ENCODE measurements around the gene LRP8.

LRP8 gene

DNA sequence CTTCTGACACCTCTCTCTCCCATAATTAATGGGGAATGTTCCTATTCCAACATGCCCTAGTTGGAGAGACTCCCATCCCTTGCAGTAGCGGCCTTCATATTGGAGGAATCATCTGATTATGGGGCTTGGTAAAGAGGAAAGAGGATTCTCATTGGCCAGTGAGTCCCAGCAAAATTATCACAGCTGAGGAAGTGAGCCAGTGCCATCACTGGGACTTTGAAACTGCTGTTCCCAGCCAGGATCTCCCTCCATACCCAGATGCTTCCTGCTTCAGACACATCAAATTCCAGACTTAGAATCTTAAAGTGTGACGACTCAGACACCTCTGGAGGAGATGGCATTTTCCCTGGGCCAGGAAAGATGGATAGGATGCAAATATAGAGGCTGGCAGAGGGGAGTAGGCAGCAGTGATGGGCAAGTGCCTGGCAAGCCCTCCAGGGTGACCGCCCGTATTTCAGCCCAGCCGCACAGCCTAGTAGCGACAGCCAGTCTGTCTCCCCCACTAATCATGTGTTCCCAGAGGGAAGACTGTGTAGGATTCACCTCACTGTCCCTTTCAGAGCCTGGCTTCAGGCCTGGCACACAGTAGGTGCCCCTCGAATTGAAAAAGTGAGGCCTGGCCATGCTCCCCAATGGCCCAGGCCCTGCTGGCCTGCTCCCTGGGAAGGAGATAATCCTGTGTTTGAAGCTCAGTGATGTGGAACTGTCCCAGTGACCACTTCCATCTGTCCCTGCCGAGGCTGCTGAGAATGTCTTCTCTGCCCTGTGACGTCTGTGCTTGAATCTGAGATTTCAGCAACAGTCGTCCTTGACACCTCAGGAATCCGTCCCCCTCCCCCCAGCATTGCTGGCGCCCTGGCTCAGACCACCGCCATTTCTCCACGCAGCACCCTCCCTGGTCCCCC, 48.3 kb downstream of the LRP8 start:
- no peak overlapping the region for H3K9ac ChIP-seq (ENCODE audit: low read depth, low read length)
- H3K9me3 ChIP-seq (ENCODE audit: control insufficient read depth, insufficient read depth, low read length) = no peaks in the 10 kb centered on the region
- no peak overlapping the region for H3K4me3 ChIP-seq (ENCODE audit: low read depth, low read length)
- no peaks in the 10 kb centered on the region for H3K27me3 ChIP-seq (ENCODE audit: control insufficient read depth, insufficient read depth, low read length)
- H3K36me3 ChIP-seq (ENCODE audit: control insufficient read depth, insufficient read depth, low read length) = peaks cover 63% of the 10 kb centered on the region
- H3K27ac ChIP-seq (ENCODE audit: low read depth, low read length) = no peak overlapping the region
- H3K4me1 ChIP-seq (ENCODE audit: control insufficient read depth, insufficient read depth, low read length) = no peaks in the 10 kb centered on the region

DNA sequence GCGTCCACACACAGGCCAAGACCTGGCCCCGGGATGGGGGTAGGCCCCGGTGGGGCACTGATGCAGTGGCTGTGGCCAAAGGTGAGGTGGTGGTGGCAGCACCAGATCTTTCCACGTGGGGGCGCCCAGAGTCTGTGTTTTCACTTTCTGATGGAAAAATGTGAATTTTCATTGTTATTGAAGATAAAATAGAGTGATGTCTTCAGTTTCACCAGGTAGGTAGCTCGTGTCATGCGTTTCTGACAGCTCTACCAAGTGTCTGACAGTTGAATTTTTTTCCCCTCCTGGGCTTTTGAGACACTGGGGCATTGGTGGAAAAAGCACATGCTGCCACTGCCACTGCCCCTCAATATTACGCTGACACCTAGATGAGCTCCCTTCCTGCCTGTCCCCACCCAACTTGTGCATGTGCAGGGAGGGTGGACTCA, 49.6 kb downstream of the LRP8 start:
- no peaks in the 10 kb centered on the region for H3K9me3 ChIP-seq (ENCODE audit: control insufficient read depth, insufficient read depth, low read length)
- H3K27ac ChIP-seq (ENCODE audit: low read depth, low read length) = no peak overlapping the region
- no peaks in the 10 kb centered on the region for H3K27me3 ChIP-seq (ENCODE audit: control insufficient read depth, insufficient read depth, low read length)
- H3K36me3 ChIP-seq (ENCODE audit: control insufficient read depth, insufficient read depth, low read length) = peaks cover 70% of the 10 kb centered on the region
- no peak overlapping the region for H3K9ac ChIP-seq (ENCODE audit: low read depth, low read length)
- H3K4me3 ChIP-seq (ENCODE audit: low read depth, low read length) = no peak overlapping the region
- no peaks in the 10 kb centered on the region for H3K4me1 ChIP-seq (ENCODE audit: control insufficient read depth, insufficient read depth, low read length)

DNA sequence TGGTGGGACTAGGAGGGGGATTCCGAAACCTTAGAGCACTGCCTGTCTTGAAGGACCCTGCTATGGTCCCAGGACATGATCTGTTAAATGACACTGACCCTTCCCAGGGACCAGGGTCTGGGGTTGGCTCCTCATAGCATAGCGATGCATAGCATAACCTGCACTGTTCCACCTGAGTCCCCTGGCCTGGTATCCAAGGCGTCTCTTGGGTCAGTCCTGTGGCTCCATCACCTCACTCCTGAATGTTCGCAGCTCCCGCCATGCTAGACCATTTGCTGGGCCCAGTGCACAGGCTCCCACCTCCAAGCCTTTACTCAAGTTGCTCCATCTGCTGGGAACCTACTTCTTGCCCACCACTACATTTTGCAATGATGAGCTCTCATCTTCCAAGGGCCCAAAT, 50.5 kb downstream of the LRP8 start:
- Histone ChIP-seq H3K4me1 (ENCODE audit: control insufficient read depth, insufficient read depth, low read length) (no peaks in the 10 kb centered on the region), H3K36me3 (ENCODE audit: control insufficient read depth, insufficient read depth, low read length) (peaks cover 75% of the 10 kb centered on the region), H3K27ac (ENCODE audit: low read depth, low read length) (no peak overlapping the region), H3K27me3 (ENCODE audit: control insufficient read depth, insufficient read depth, low read length) (no peaks in the 10 kb centered on the region), H3K4me3 (ENCODE audit: low read depth, low read length) (no peak overlapping the region), H3K9ac (ENCODE audit: low read depth, low read length) (no peak overlapping the region), H3K9me3 (ENCODE audit: control insufficient read depth, insufficient read depth, low read length) (no peaks in the 10 kb centered on the region)

DNA sequence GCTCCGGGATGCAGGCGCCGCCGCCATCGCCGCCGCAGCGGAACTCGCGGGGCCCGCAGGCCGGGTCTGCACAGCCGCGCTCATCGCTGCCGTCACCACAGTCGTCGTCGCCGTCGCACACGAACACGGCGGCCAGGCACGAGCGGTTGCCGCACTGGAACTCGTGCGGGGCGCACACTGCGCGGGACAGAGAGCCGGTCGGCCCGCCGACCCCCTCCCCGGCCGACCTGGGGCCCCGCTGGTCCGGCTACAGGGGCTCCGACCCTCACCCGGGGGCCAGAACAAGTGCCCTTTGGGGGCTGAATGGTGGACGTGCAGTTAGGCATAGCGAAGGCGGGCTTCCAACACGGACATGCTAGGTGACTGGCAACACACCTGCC, 51.0 kb downstream of the LRP8 start:
- no peaks in the 10 kb centered on the region for H3K4me1 ChIP-seq (ENCODE audit: control insufficient read depth, insufficient read depth, low read length)
- no peak overlapping the region for H3K9ac ChIP-seq (ENCODE audit: low read depth, low read length)
- H3K27me3 ChIP-seq (ENCODE audit: control insufficient read depth, insufficient read depth, low read length) = no peaks in the 10 kb centered on the region
- peaks cover 75% of the 10 kb centered on the region for H3K36me3 ChIP-seq (ENCODE audit: control insufficient read depth, insufficient read depth, low read length)
- no peaks in the 10 kb centered on the region for H3K9me3 ChIP-seq (ENCODE audit: control insufficient read depth, insufficient read depth, low read length)
- no peak overlapping the region for H3K27ac ChIP-seq (ENCODE audit: low read depth, low read length)
- H3K4me3 ChIP-seq (ENCODE audit: low read depth, low read length) = no peak overlapping the region

DNA sequence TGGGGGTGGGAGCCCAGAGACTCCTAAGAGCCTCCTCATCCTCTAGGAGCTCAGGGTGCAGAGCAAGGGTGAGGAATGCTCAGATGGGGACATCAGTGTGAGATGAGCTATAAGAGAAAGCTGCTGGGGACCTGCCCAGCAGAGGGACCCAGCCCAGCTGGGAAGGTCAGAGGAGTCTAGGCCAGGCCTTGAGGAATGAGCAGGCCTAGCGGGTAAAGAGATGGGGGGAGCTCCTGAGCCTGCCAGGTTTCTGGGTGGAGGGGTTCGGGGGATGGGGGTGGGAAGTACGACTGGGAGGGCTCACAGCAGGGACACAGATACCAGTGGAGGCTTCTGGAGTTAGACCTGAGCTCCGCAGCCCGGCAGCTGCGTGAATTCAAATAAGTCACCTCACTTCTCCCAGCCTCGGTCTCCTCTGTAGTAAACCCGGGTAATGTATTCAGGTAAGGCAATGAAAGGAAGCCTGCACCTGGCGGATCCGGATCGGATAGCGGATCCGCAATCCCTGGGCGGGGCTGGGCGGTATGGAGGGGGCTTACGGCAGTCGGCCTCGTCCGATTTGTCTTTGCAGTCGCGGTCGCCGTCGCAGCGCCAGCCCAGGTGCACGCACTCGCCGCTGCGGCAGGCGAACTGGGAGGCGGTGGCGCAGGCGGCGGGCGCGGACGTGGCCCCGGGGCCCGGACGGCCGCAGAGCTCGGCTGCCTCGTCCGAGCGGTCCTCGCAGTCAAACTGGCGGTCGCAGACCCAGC, 51.5 kb downstream of the LRP8 start:
- no peak overlapping the region for H3K9ac ChIP-seq (ENCODE audit: low read depth, low read length)
- no peak overlapping the region for H3K4me3 ChIP-seq (ENCODE audit: low read depth, low read length)
- H3K27ac ChIP-seq (ENCODE audit: low read depth, low read length) = no peak overlapping the region
- no peaks in the 10 kb centered on the region for H3K27me3 ChIP-seq (ENCODE audit: control insufficient read depth, insufficient read depth, low read length)
- peaks cover 75% of the 10 kb centered on the region for H3K36me3 ChIP-seq (ENCODE audit: control insufficient read depth, insufficient read depth, low read length)
- H3K4me1 ChIP-seq (ENCODE audit: control insufficient read depth, insufficient read depth, low read length) = no peaks in the 10 kb centered on the region
- H3K9me3 ChIP-seq (ENCODE audit: control insufficient read depth, insufficient read depth, low read length) = no peaks in the 10 kb centered on the region

DNA sequence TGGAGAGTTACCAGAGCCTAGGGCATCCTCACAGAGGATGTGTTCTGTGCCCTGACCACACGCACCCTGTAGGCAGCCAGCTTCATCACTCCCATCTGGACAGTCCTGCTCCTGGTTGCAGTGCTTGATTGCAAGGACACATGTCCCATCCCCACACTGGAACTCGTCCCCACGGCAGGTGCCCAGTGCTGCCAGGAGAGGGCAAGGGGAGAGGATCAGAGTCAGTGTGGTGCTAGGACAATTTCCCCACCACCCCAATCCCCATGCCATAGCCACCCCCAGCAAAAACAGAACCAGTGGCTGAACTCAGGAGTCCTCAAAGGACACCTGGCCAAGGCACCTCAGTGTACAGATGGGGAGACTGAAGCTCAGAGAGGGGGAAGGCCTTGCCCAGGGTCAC, 52.3 kb downstream of the LRP8 start:
- H3K36me3 ChIP-seq (ENCODE audit: control insufficient read depth, insufficient read depth, low read length) = peaks cover 75% of the 10 kb centered on the region
- H3K27me3 ChIP-seq (ENCODE audit: control insufficient read depth, insufficient read depth, low read length) = no peaks in the 10 kb centered on the region
- no peaks in the 10 kb centered on the region for H3K9me3 ChIP-seq (ENCODE audit: control insufficient read depth, insufficient read depth, low read length)
- no peaks in the 10 kb centered on the region for H3K4me1 ChIP-seq (ENCODE audit: control insufficient read depth, insufficient read depth, low read length)
- no peak overlapping the region for H3K4me3 ChIP-seq (ENCODE audit: low read depth, low read length)
- no peak overlapping the region for H3K27ac ChIP-seq (ENCODE audit: low read depth, low read length)
- H3K9ac ChIP-seq (ENCODE audit: low read depth, low read length) = no peak overlapping the region

DNA sequence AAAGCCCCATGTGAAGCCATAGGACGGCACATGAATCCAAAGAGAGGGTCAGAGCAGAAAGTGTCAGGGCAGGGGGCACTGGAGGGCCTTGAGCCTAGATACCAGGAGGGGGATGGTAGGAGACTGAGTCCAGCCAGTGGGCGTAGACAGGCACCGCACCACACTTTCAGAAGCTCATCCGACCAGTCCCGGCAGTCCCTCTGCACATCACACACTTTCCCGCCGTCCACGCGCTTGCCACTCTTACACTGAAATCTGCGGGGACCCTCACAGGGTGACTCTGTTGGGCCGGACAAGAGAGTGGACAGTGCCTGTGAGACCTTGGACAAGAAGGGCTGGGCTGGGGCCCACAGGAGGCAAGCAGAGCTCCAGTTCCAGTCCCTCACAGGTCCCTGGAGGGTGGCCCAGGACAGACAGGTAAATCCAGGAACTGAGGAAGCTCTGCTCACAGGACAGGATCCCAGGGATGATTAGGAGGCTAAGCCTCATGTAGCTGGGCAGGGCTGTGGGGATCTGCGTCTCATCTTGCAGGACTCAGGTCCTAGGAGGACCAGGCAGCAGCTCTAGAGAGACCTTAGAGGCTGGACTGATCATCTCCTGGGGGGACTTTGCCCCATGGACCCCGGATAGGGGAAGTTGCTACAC, 53.2 kb downstream of the LRP8 start:
- Histone ChIP-seq H3K4me1 (ENCODE audit: control insufficient read depth, insufficient read depth, low read length) (no peaks in the 10 kb centered on the region), H3K27me3 (ENCODE audit: control insufficient read depth, insufficient read depth, low read length) (no peaks in the 10 kb centered on the region), H3K9me3 (ENCODE audit: control insufficient read depth, insufficient read depth, low read length) (no peaks in the 10 kb centered on the region), H3K9ac (ENCODE audit: low read depth, low read length) (no peak overlapping the region), H3K4me3 (ENCODE audit: low read depth, low read length) (no peak overlapping the region), H3K36me3 (ENCODE audit: control insufficient read depth, insufficient read depth, low read length) (peaks cover 75% of the 10 kb centered on the region), H3K27ac (ENCODE audit: low read depth, low read length) (no peak overlapping the region)

DNA sequence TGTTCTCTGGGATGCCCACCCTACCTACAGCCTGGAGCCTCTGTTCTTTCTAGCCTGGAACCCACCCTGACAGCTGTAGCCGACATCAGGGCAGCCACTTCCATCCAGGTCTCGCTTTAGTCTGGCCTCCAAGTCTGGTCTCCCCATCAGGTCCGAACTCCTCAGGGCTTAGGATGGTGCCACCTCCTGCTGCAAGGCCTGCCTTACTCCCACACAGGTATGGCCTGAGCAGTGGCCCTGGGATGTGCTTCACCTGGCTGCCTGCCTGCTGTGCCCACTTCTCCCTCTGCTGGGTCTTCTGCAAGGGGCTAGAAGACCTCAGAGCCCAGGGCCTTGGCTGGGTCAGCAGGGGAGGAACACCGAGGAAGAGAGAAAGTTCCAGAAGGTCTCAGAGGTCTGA, 53.8 kb downstream of the LRP8 start:
- no peak overlapping the region for H3K27ac ChIP-seq (ENCODE audit: low read depth, low read length)
- no peaks in the 10 kb centered on the region for H3K27me3 ChIP-seq (ENCODE audit: control insufficient read depth, insufficient read depth, low read length)
- no peak overlapping the region for H3K9ac ChIP-seq (ENCODE audit: low read depth, low read length)
- H3K4me3 ChIP-seq (ENCODE audit: low read depth, low read length) = no peak overlapping the region
- no peaks in the 10 kb centered on the region for H3K9me3 ChIP-seq (ENCODE audit: control insufficient read depth, insufficient read depth, low read length)
- peaks cover 76% of the 10 kb centered on the region for H3K36me3 ChIP-seq (ENCODE audit: control insufficient read depth, insufficient read depth, low read length)
- H3K4me1 ChIP-seq (ENCODE audit: control insufficient read depth, insufficient read depth, low read length) = no peaks in the 10 kb centered on the region

DNA sequence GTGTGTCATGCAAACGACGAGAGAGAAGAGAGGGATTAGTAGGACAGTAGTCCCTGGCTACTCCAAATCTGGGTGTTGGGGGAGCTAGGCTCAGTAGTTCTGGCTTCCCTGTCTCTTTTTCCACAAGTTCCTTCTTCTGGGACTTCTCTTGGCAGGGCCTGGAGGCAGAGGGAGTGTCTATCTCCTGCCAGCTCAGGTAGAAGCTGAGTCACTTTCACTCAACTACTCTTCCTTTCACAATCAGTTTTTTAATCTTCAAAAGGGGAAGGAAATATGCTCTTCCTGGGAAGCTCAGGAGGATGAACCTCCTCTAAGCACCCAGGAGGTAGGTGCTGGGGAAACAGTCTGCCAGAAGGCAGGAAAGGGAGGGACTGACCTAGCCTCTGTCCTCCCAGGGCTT, 54.3 kb downstream of the LRP8 start:
- Histone ChIP-seq H3K4me3 (ENCODE audit: low read depth, low read length) (no peak overlapping the region), H3K27ac (ENCODE audit: low read depth, low read length) (no peak overlapping the region), H3K4me1 (ENCODE audit: control insufficient read depth, insufficient read depth, low read length) (no peaks in the 10 kb centered on the region), H3K9ac (ENCODE audit: low read depth, low read length) (no peak overlapping the region), H3K36me3 (ENCODE audit: control insufficient read depth, insufficient read depth, low read length) (peaks cover 80% of the 10 kb centered on the region), H3K27me3 (ENCODE audit: control insufficient read depth, insufficient read depth, low read length) (no peaks in the 10 kb centered on the region), H3K9me3 (ENCODE audit: control insufficient read depth, insufficient read depth, low read length) (no peaks in the 10 kb centered on the region)

DNA sequence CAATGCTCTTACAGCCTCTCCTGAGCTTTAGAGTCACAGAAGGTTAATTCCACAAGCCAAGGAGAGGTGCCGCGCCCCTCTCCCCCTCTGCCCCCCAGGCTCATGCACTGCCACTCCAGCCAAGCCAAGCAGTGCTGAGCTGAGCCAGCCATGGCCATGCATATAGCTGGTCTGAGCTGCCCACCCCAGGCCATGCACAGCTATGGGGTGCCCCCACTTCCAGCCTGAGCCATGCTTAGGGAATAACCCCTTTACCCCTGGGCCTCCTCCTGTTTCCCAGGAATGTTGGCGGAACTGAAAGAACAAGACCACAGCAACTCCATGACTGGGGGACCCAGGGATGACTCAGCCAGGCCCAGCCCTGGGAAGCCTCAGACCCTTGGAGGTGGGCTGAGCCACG, 55.5 kb downstream of the LRP8 start:
- Histone ChIP-seq H3K4me3 (ENCODE audit: low read depth, low read length) (no peak overlapping the region), H3K9ac (ENCODE audit: low read depth, low read length) (no peak overlapping the region), H3K9me3 (ENCODE audit: control insufficient read depth, insufficient read depth, low read length) (no peaks in the 10 kb centered on the region), H3K36me3 (ENCODE audit: control insufficient read depth, insufficient read depth, low read length) (peaks cover 84% of the 10 kb centered on the region), H3K27ac (ENCODE audit: low read depth, low read length) (no peak overlapping the region), H3K4me1 (ENCODE audit: control insufficient read depth, insufficient read depth, low read length) (no peaks in the 10 kb centered on the region), H3K27me3 (ENCODE audit: control insufficient read depth, insufficient read depth, low read length) (no peaks in the 10 kb centered on the region)
